ENCODE data around the gene OR10A3.

The OR10A3 gene

DNA sequence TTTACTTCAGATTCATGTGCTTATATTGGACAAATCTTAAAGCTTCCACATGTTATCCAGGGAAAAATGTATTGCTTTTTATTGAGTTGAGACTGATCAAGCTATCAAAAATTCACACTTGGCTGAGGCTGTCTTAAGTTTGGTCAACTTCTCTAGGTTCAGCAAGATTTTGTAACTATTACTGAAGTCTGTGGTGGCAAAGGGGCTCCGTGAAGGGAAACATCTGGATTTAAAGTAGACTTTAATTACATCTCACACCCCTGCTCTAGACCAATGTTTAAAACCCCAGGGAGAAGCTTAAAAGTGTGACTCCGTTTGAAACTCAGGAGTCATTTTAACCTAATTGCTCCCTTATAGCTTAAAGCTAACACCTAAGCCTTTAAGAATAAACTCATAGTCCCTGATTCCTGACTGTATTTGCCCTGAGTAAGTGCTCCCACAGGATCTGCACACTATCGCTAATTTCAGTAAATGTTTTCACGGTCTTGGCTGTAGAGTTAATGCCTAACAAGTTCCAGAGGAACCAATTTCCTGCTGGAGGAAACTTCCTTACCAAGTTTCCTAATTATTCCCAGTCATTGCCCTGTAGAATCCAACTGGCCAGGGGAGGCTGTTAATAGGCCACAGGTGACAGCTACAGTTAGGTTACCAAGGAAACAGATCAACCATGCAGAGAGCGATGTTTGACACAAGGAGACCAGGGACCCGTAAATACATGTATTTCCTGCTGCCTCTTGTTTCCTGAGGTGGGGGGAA, 50.9 kb downstream of the OR10A3 start:
- DNase-seq = no peak

DNA sequence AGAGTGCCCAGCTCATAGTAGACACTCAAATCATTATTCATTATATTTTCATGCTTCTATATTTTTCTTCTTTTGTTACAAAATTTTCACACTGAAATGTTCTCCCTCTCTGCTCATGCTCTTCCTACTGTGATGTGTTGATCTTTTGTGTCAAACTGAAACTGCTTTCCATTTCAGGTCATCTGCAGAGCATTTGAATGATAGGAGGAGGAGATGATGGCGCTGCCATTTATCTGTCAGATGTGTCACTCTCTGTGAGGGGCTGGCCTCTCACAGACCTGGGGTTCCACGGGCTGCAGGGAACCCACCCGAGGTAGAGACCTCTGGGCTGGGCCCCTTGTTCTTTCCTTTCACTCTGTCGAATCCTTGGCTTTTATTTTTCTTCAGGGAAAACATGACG, 51.5 kb downstream of the OR10A3 start:
- DNase-seq = no peak
